GM18508 (cell line): ENCODE results near the gene RHEBL1.

ENCODE experiments used
- ATAC-seq: cut with Tn5 transposase; IDR thresholded peaks from one replicate; pipeline ENCODE4 v1.9.1; 2021; ENCODE audit warnings: moderate number of reproducible peaks; ENCODE audit not compliant: insufficient read depth, unreplicated experiment

Gene RHEBL1

DNA sequence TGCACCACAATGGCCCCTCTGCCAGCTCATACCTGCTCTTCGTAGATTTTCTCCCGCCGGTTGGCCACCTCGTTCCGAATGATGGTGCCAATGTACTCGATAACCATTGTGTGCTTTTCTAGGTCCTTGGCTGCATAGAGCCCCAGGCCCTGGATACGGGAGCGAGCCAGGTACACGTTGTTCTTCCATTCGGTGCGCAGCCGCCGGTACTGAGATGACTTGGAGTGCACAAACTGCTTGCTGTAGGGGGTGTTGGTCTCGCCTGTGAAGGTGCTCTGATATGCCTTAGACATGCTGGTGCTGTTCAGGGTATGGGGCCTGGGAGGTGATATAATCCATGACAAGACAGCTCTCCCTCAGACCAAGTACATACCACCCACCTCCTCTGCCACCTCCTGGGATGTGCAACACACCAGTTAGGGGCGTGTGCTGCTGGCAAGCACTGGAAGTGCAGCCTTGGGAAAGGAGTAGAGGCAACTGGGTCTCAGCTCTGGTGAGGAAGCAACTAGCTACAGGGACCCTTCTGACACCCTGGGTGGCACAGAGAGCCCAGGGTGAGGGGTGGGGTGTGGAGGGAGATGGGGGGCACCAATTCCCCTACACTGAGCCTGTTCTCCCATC, 47.1 kb downstream of the RHEBL1 start:
- no peak for ATAC-seq

DNA sequence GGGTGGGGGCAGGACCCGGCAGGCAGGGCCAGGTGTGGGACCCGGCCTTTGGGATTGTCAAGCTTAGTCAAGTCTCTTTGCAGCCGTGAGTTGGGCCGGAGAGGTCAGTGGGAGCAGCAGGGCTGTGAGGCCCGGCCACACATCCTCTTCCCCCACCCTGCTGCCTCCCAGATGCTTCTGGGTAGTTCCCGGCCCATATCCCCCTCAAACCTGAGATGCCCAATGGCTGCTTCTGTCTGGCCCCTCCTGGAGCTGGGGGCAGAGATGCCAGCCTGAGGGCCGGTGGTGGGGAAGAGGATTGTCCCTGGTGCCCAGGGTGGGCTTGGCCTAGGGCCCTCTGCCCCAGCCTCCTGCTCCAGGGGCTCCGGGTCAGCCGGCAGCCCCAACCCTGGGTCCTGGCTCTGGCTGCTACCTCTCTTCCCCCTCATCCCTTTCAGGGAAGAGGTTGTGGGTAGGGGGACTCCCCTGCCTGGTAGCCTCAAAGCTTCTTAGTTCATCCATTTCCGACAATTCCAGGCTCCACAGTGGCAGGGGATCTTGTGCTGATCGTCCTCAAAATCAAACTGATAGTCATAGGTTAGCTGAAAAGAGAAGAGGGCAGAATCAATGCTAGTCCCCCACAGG, 48.4 kb downstream of the RHEBL1 start:
- no peak for ATAC-seq

DNA sequence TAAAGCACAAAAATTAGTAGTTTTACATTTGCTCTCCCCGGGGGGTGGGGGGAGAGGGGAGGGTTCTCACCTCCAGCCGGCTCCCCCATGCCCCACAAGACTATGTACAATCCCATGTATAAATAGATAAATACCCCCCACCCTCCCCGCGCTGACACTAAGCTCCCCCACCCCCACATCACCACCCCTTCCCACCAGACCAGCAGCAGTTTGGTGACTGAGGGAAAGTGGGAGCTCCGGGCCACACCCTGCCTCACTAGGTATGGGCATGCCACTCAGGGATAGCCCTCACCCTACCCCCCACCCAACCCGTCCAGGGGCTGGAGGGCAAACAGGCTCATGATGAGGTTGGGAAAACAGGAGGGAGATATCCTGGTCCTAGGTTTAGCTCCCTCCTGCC, 49.3 kb downstream of the RHEBL1 start:
- ATAC-seq: no peak

DNA sequence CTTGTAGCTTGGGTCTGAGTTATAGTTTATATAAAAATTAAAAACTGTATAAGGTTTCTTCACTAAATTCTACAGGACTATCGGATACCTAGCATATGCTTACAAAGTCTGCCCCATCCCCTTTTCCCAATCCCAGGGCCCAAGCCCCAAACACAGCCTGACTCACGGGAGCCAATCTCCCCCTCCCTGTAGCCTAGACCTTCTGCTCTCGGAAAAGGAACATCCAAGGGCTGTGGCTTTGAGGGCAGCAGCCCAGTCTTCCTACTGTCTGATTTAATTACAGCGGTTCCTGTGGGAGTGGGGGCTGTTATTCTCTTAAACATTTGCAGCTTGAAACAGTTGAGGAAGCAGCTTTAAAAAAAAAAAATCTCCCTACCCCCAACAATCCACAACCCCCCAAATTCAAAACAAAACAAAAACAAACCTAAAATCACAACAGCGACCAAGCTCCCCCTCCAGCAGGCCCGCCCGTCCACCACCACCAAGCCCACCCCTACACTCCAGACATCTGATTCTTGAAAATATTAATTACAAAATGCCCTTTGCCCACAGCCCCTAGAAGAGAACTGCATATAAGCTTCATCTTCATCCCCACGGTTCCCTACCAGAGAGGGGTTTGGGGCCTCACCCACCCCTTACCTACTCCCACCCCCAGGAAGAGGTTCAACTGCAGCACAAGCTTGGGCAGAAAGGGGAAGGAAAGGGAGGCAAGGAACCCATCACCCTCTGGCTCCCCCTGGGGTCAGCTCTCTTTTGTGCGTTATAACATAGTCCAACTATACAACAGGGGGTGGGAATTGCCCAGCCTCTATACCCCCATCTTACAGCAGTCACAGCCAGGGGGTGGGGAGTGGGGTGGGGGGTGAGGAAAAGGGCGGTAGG, 50.1 kb downstream of the RHEBL1 start:
- ATAC-seq: no peak

DNA sequence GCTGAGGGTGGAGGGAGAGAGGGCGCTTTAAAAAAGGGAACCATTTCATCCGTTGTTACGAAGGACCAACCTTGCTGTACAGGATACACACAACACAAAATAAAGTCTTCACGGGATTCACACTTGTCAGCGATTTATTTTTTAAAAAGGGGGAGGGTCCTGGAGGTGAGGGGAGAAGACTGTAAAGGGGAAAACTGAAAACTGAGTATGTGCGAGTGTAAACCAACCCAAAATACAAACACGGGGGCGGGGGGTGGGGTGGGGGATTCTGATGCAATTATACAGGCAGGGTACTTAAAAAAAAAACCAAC, 50.7 kb downstream of the RHEBL1 start:
- no peak for ATAC-seq

DNA sequence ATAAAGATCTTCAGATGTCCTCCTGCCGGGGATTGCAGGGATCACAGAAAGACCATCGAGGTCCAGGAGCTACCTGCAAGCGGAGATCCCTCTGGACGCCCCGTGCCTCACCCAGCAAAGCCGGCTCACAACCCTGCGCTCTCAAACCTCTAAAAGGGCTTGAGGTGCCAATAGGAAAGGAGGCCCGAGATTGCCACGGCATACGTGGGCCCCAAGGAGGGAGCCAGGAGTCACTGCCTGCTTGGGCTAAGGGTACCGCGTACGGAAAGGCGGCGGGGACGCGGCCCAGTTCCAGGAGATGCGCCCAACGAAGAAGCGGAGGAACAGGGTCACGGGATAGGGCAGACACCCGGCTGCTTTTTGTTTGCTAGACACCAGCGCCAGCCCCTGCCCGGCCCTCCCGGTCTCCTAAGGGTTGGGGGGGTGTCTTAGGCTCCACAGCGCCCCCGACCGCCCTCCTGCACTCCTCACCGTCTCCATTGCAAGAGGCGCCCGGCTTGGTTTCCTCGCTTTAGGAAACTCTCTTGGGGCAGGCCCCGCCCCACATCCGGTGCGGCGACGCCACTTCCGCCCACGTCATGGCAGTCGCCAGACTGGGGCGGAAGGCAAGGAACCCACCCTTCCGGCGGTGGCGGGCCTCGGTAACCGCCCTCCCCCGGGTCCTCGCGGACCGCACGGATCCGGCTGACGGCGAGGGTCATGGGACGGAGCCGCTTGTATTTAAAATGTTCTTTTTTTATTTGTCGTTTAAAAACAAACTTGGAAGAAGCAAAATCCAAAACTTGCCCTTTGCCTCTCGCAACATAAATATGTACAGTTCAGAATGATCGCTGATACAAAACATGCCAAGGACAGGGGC, 51.3 kb downstream of the RHEBL1 start, which contains the start of gene PRKAG1:
TSS of gene PRKAG1 (minus strand) at position 516 of the 859 bp plus-strand sequence. CDS start at position 480, 36 bp downstream.
- peak; percentile 63 for ATAC-seq

DNA sequence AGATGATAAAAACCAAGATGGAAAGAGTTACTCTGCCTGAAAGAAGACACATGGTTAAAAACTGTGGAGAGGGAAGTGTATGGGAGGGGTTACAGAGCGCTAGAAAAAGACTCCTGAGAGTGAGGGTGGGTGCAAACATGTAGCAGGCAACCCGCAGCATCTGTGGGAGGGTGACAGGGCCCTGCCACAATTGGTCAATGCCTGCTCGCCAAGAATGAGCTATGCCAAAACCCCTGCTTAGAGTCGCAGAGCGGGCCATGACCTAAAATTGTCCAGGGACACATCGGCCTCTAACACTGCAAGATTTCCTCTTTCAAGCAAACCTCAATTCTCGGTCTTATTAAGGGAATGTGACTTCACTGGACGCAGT, 51.9 kb downstream of the RHEBL1 start:
- no peak for ATAC-seq

DNA sequence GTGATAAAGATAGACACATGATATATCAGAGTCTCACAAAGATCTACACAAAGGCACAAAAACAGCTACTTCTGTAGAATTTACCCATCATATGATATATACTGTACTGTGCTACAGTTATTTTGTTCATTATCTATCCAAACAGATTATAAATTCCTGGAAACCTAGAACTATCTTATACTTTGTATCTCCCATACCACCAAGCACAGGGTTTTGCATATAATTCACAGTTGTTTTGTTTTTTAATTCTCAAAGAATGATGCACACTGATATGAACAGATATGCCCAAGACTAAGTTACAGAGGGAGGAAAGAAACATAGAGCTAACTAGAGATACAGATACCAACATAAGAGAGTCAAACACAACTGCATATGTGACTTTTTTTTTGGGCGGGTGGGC, 54.6 kb downstream of the RHEBL1 start:
- ATAC-seq: no peak
